Effector memory CD8-positive, alpha-beta T cell (primary cell): ENCODE measurements around the gene ABCA7.
"Not testable (repeated sequence)": the region's sequence is repeated elsewhere in the genome, so short reads cannot be mapped to it uniquely, and the experiment has no call there.

Experiments
- ATAC-seq: fragments of 150-1000 bp; cut with Tn5 transposase; replicated peaks from 2 replicates; pipeline ENCODE4 v1.10.0; 2021; ENCODE audit warnings: mild to moderate bottlenecking, moderate library complexity
- DNase-seq, 3 experiments: peaks; one replicate each; pipeline ENCODE4 v3.0.0; 2021
- H3K27ac Mint-ChIP-seq, 2 donors: one replicate each; pipeline ENCODE4 v1.8.0; 2022; ENCODE audit warnings: mild to moderate bottlenecking in 2 of 2, mixed read lengths in 2 of 2, moderate library complexity in 2 of 2
- H3K27me3 Mint-ChIP-seq, 2 donors: one replicate each; pipeline ENCODE4 v1.8.0; 2022; ENCODE audit warnings: mixed read lengths in 2 of 2
- H3K36me3 Mint-ChIP-seq: one replicate; pipeline ENCODE4 v1.8.0; 2022; ENCODE audit warnings: mild to moderate bottlenecking, moderate library complexity, mixed read lengths; ENCODE audit not compliant: insufficient read depth
- H3K4me1 Mint-ChIP-seq, 2 donors: one replicate each; pipeline ENCODE4 v1.8.0; 2022; ENCODE audit warnings: low read depth in 2 of 2, mixed read lengths in 2 of 2
- H3K4me3 Mint-ChIP-seq, 2 donors: one replicate each; pipeline ENCODE4 v1.8.0; 2022; ENCODE audit warnings: mild to moderate bottlenecking in 2 of 2, mixed read lengths in 2 of 2, moderate library complexity in 2 of 2
- H3K9me3 Mint-ChIP-seq, 2 donors: one replicate each; pipeline ENCODE4 v1.8.0; 2022; ENCODE audit warnings: mixed read lengths in 2 of 2

The ABCA7 gene

GRCh38 chr19:1113030-1113985 lies 73.4 kb downstream of the ABCA7 start:
- Mint-ChIP-seq H3K4me1 (no peaks in the 10 kb centered on the region), H3K27me3 (no peaks in the 10 kb centered on the region), H3K27ac (peak overlapping the region in 1 of 2 donors; percentile 72), H3K4me3 (no peak overlapping the region), H3K36me3 (peaks cover 62% of the 10 kb centered on the region), H3K9me3 (no peaks in the 10 kb centered on the region)
- ATAC-seq (peak; percentile 93), DNase-seq (peak; percentile 77 to 83 (median 79))

DNA sequence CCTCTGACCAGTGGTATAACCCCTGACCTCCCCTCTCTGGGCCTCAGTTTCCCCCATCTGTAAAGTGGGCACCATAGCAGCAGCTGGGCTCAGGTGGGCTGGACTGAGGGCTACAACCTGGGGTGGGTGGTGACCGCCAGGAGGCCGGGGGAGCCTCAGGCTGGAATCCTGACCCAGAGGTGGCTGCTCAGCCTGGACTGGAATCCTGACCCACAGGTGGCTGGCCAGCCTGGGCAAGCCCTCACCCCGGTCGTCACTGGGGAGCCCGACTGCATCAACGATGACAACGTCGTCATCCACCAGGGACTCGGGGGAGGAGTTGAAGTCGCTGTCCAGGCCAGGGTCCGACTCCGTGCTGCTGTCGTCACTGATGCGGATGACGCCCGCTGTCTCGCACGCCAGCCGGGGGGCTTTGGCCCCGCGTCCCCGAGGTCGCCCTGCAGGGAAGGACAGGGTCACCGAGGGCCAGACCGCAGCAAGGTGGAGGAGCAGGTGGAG lies 74.1 kb downstream of the ABCA7 start:
- no peak overlapping the region for H3K27ac Mint-ChIP-seq
- no peak overlapping the region for H3K4me3 Mint-ChIP-seq
- peaks cover 64% of the 10 kb centered on the region for H3K36me3 Mint-ChIP-seq
- DNase-seq (no peak), ATAC-seq (no peak)
- no peaks in the 10 kb centered on the region for H3K27me3 Mint-ChIP-seq
- no peaks in the 10 kb centered on the region for H3K9me3 Mint-ChIP-seq
- no peaks in the 10 kb centered on the region for H3K4me1 Mint-ChIP-seq

DNA sequence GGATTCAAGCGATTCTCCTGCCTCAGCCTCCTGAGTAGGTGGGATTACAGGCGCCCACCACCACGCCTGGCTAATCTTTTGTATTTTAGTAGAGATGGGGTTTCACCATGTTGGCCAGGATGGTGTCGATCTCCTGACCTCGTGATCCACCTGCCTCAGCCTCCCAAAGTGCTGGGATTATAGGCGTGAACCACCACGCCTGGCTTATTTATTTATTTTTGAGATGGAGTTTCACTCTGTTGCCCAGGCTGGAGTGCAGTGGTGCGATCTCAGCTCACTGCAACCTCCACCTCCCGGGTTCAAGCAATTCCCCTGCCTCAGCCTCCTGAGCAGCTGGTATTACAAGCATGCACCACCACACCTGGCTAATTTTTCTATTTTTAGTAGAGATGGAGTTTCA lies 74.8 kb downstream of the ABCA7 start:
- not testable (repeated sequence) for H3K27me3 Mint-ChIP-seq, DNase-seq, H3K4me1 Mint-ChIP-seq, H3K9me3 Mint-ChIP-seq, H3K4me3 Mint-ChIP-seq, ATAC-seq, H3K27ac Mint-ChIP-seq
- peaks cover 65% of the 10 kb centered on the region for H3K36me3 Mint-ChIP-seq
